CD4-positive, alpha-beta T cell treated with Interleukin-10 for 1 hour (primary cell): ENCODE results near the gene RBMY1A1.
"Not testable (repeated sequence)": the region's sequence is repeated elsewhere in the genome, so short reads cannot be mapped to it uniquely, and the experiment has no call there.

ENCODE experiments used
- DNase-seq: peaks from one replicate; pipeline ENCODE4 v3.0.0-alpha.2; 2020

The RBMY1A1 gene

DNA sequence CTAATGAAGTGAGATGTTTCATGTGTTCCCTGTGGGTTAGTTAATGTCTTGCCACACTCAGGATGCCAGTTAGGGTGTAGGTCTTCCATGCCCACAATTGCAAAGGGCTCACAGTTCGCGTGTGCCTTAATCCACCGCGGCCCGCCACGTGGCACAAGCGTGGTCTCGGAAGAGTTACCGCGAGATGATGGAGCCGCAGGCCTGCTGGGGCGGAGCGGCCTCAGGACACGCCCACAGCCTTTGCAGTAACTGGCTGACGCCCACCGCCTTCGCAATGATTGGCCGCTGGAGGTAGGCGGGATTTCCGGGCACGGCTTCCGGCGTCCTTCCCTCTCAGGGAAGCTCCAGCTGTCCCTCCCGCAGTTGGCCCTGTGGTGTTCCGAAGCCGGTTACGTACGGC lies at the start of gene RBMY1A1:
RBMY1A1 (plus strand) TSS at position 301 of the 400 bp plus-strand sequence. CDS start 2,013 bp downstream, outside the sequence.
- DNase-seq, result not testable (repeated sequence)

DNA sequence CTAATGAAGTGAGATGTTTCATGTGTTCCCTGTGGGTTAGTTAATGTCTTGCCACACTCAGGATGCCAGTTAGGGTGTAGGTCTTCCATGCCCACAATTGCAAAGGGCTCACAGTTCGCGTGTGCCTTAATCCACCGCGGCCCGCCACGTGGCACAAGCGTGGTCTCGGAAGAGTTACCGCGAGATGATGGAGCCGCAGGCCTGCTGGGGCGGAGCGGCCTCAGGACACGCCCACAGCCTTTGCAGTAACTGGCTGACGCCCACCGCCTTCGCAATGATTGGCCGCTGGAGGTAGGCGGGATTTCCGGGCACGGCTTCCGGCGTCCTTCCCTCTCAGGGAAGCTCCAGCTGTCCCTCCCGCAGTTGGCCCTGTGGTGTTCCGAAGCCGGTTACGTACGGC lies 23.6 kb upstream of the RBMY1A1 start, which contains the start of gene RBMY1B:
RBMY1B (plus strand) TSS at position 301 of the 400 bp plus-strand sequence. CDS start 2,013 bp downstream, outside the sequence.
- DNase-seq, result not testable (repeated sequence)

DNA sequence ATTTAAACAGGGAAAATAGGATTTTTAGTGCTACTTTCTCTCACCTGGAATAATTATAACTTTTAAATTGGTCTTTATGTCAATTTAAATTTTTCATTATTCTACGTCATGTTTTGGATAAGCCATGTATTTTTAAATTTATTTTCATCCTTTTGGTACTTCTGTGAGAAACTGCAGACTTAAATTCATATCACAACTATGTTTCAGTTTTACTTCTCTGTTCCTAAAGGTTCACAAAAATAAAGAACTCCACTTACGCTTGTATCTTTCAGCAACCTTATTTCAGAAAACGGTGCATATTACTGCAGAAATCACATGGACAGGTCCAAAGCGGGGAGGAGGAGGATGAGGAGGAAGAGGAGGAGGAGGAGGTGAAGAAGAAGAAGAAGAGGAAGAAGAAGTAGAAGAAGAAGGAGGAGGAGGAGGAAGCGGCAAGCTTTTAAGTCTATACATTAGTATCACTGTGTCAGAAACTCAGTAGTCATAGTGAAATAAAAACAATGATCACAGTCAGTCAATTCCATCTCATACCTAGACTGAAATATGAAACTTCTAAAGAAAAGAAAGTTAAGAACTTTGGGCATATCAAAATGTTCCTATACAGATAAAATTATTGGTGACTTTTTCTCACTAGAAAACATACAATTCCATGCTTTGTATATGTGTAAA lies 24.8 kb downstream of the RBMY1A1 start:
- not testable (repeated sequence) for DNase-seq

DNA sequence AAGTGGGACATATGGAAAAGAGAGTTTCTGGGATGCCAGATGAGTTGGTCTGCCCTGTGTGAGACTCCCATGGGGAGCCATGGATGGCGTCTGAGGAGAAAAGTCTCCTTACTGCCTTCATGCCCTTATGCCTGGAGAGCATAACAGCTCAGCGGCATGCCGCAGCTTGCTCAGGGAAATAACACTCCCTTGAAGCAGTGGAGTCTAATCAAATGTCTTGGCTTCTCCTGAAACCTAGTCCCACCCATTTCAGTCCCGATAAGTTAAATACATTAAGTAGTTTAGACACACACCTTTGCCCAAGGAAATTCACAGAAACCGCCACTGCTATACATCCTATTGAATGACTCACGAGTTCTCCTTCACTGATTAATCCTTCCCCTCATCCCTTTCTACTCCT lies 50.8 kb downstream of the RBMY1A1 start:
- DNase-seq, result no peak

DNA sequence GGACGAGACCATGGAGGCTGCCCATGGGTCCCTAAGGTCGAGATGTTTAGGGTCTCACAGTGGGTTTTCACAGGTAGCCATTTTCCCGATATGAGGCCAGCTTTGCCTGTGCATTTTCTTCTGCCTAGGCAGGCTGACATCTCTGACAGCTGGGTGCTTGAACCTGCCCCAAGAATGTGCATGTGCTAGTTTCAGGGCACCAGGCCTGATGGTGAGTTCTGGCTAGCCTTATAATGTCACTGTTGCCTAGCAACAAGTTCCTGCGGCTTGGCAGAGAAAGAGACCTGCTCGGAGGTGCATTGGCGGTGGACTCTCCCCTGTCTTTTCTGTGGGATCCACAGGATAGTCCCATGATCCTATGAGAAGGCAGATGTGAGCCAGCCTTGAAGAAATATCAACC lies 51.8 kb downstream of the RBMY1A1 start:
- DNase-seq, result not testable (repeated sequence)

DNA sequence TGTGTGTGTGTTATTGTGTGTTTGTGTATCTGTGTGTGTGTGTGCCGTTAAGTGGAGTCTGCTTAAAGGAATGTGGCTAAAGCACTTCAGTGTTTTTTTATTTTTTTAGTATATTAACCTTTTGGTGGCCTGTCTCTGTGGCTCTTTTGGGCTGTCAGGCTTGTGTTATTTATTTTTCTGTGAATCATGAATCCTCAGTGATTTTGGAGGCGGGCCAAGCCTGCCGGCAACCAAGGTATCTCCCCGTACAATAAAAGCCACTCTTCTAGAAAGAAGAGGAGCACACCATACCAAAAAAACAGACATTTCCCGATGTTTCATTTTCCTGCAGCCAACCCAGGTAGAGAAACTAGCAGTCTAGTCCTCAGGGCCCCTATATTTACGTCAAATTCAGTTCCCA lies 57.4 kb downstream of the RBMY1A1 start:
- DNase-seq, result no peak

DNA sequence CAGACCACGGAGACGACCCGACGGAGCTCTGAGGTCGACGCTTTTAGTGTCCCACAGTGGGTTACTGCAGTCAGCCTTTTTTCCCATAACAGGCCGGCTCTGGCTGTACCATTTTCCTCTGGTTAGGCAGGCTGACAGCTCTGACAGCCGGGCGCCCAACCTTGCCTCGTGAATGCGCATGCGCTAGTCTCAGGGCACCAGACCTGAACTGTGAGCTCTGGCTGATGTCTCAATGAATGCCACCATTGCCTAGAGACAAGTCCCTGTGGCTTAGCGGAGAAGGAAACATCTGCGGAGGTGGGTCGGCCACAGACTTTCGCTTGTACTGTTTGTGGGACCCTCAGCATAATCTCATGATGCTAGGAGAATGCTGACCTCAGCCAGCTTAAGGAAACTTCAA lies 61.6 kb downstream of the RBMY1A1 start:
- not testable (repeated sequence) for DNase-seq
